Activated CD4-positive, alpha-beta T cell treated with anti-CD3 and anti-CD28 coated beads, Interleukin-2, amount 10 ng/mL, durations not matched to agents 24 days and 14 days (primary cell): ENCODE results near the gene HDAC9. TPM values are rescaled to one million over a fixed set of nuclear protein-coding genes. Genes with fewer than 3 reads are reported as not detected.

ENCODE experiments used
- DNase-seq: peaks from one replicate; pipeline ENCODE4 v3.0.0; 2022
- H3K27ac Mint-ChIP-seq: one replicate; pipeline ENCODE4 v1.8.0; 2022; ENCODE audit warnings: mild to moderate bottlenecking, mixed read lengths
- H3K27me3 Mint-ChIP-seq: one replicate; pipeline ENCODE4 v1.8.0; 2022; ENCODE audit warnings: mixed read lengths
- H3K36me3 Mint-ChIP-seq: one replicate; pipeline ENCODE4 v1.8.0; 2022; ENCODE audit warnings: low read depth, mild to moderate bottlenecking, mixed read lengths
- H3K4me1 Mint-ChIP-seq: one replicate; pipeline ENCODE4 v1.8.0; 2021; ENCODE audit warnings: mixed read lengths
- H3K4me3 Mint-ChIP-seq: one replicate; pipeline ENCODE4 v1.8.0; 2022; ENCODE audit warnings: mild to moderate bottlenecking, moderate library complexity, mixed read lengths
- H3K9me3 Mint-ChIP-seq: one replicate; pipeline ENCODE4 v1.8.0; 2021; ENCODE audit warnings: mixed read lengths
- intact Hi-C: fragments of 100-400 bp; cut with micrococcal nuclease; formaldehyde crosslinking; loops from one replicate; pipeline ENCODE4 v1.15.1; 2023
- total RNA-seq: library from RNA; stranded (reverse); gene quantifications from 2 replicates; pipeline ENCODE4 v1.2.3, GENCODE V29; 2022

The HDAC9 gene
- total RNA-seq, 1 donor from 2014 or later, result 3.0 TPM

- Mint-ChIP-seq H3K27ac (no peak overlapping the region), H3K27me3 (no peaks in the 10 kb centered on the region), H3K4me3 (no peak overlapping the region), H3K4me1 (no peaks in the 10 kb centered on the region), H3K9me3 (no peaks in the 10 kb centered on the region), H3K36me3 (no peaks in the 10 kb centered on the region)
- DNase-seq, result no peak
- intact Hi-C loops, result no loop called here
Observed at GRCh38 chr7:18755793-18756192, 260.2 kb downstream of the HDAC9 start.

- Mint-ChIP-seq H3K27ac (no peak overlapping the region), H3K9me3 (no peaks in the 10 kb centered on the region), H3K4me3 (no peak overlapping the region), H3K36me3 (no peaks in the 10 kb centered on the region), H3K27me3 (no peaks in the 10 kb centered on the region), H3K4me1 (no peaks in the 10 kb centered on the region)
- DNase-seq, result no peak
- intact Hi-C loops, result no loop called here
Observed at GRCh38 chr7:18756378-18757050, 261.0 kb downstream of the HDAC9 start.

- no peak for DNase-seq
- H3K4me1 Mint-ChIP-seq, result no peaks in the 10 kb centered on the region
- H3K36me3 Mint-ChIP-seq, result no peaks in the 10 kb centered on the region
- intact Hi-C loops, result no loop called here
- H3K9me3 Mint-ChIP-seq, result no peaks in the 10 kb centered on the region
- H3K4me3 Mint-ChIP-seq, result no peak overlapping the region
- H3K27me3 Mint-ChIP-seq, result no peaks in the 10 kb centered on the region
- no peak overlapping the region for H3K27ac Mint-ChIP-seq
Observed at GRCh38 chr7:18760046-18760445, 264.5 kb downstream of the HDAC9 start.

GRCh38 chr7:18760631-18761445 is 265.3 kb downstream of the HDAC9 start:
- no peaks in the 10 kb centered on the region for H3K36me3 Mint-ChIP-seq
- H3K9me3 Mint-ChIP-seq, result no peaks in the 10 kb centered on the region
- H3K4me3 Mint-ChIP-seq, result no peak overlapping the region
- intact Hi-C loops, result no loop called here
- H3K27me3 Mint-ChIP-seq, result no peaks in the 10 kb centered on the region
- DNase-seq, result no peak
- H3K27ac Mint-ChIP-seq, result no peak overlapping the region
- no peaks in the 10 kb centered on the region for H3K4me1 Mint-ChIP-seq

GRCh38 chr7:18762189-18762588 is 266.6 kb downstream of the HDAC9 start:
- DNase-seq, result no peak
- intact Hi-C loops, result no loop called here
- H3K27ac Mint-ChIP-seq, result no peak overlapping the region
- no peaks in the 10 kb centered on the region for H3K9me3 Mint-ChIP-seq
- H3K27me3 Mint-ChIP-seq, result no peaks in the 10 kb centered on the region
- no peak overlapping the region for H3K4me3 Mint-ChIP-seq
- H3K4me1 Mint-ChIP-seq, result no peaks in the 10 kb centered on the region
- no peaks in the 10 kb centered on the region for H3K36me3 Mint-ChIP-seq

- Mint-ChIP-seq H3K4me1 (no peaks in the 10 kb centered on the region), H3K36me3 (no peaks in the 10 kb centered on the region), H3K27ac (no peak overlapping the region), H3K4me3 (no peak overlapping the region), H3K9me3 (no peaks in the 10 kb centered on the region), H3K27me3 (no peaks in the 10 kb centered on the region)
- intact Hi-C loops, result no loop called here
- DNase-seq, result no peak
Observed at GRCh38 chr7:18768256-18768655, 272.7 kb downstream of the HDAC9 start.

- intact Hi-C loops, result no loop called here
- Mint-ChIP-seq H3K27ac (no peak overlapping the region), H3K9me3 (no peaks in the 10 kb centered on the region), H3K27me3 (no peaks in the 10 kb centered on the region), H3K36me3 (no peaks in the 10 kb centered on the region), H3K4me3 (no peak overlapping the region), H3K4me1 (no peaks in the 10 kb centered on the region)
- DNase-seq, result no peak
Observed at GRCh38 chr7:18770154-18770811, 274.7 kb downstream of the HDAC9 start.

- intact Hi-C loops, result no loop called here
- no peaks in the 10 kb centered on the region for H3K27me3 Mint-ChIP-seq
- H3K36me3 Mint-ChIP-seq, result no peaks in the 10 kb centered on the region
- H3K27ac Mint-ChIP-seq, result no peak overlapping the region
- H3K4me1 Mint-ChIP-seq, result no peaks in the 10 kb centered on the region
- no peaks in the 10 kb centered on the region for H3K9me3 Mint-ChIP-seq
- no peak for DNase-seq
- no peak overlapping the region for H3K4me3 Mint-ChIP-seq
Observed at GRCh38 chr7:18770822-18771221, 275.3 kb downstream of the HDAC9 start.

GRCh38 chr7:18771834-18772566 is 276.5 kb downstream of the HDAC9 start:
- H3K27me3 Mint-ChIP-seq, result no peaks in the 10 kb centered on the region
- no peaks in the 10 kb centered on the region for H3K9me3 Mint-ChIP-seq
- DNase-seq, result no peak
- no peaks in the 10 kb centered on the region for H3K36me3 Mint-ChIP-seq
- H3K4me1 Mint-ChIP-seq, result no peaks in the 10 kb centered on the region
- no peak overlapping the region for H3K27ac Mint-ChIP-seq
- intact Hi-C loops, result no loop called here
- no peak overlapping the region for H3K4me3 Mint-ChIP-seq

- H3K36me3 Mint-ChIP-seq, result no peaks in the 10 kb centered on the region
- no peaks in the 10 kb centered on the region for H3K4me1 Mint-ChIP-seq
- intact Hi-C loops, result no loop called here
- H3K27ac Mint-ChIP-seq, result no peak overlapping the region
- no peak for DNase-seq
- H3K4me3 Mint-ChIP-seq, result no peak overlapping the region
- H3K27me3 Mint-ChIP-seq, result no peaks in the 10 kb centered on the region
- H3K9me3 Mint-ChIP-seq, result no peaks in the 10 kb centered on the region
Observed at GRCh38 chr7:18772567-18772965, 277.0 kb downstream of the HDAC9 start.

GRCh38 chr7:18777314-18777713 is 281.8 kb downstream of the HDAC9 start:
- Mint-ChIP-seq H3K27ac (no peak overlapping the region), H3K9me3 (no peaks in the 10 kb centered on the region), H3K36me3 (no peaks in the 10 kb centered on the region), H3K4me3 (no peak overlapping the region), H3K27me3 (no peaks in the 10 kb centered on the region), H3K4me1 (no peaks in the 10 kb centered on the region)
- no peak for DNase-seq
- intact Hi-C loops, result no loop called here

- no peak for DNase-seq
- Mint-ChIP-seq H3K9me3 (no peaks in the 10 kb centered on the region), H3K27me3 (no peaks in the 10 kb centered on the region), H3K4me3 (no peak overlapping the region), H3K27ac (no peak overlapping the region), H3K36me3 (no peaks in the 10 kb centered on the region), H3K4me1 (no peaks in the 10 kb centered on the region)
- intact Hi-C loops, result no loop called here
Observed at GRCh38 chr7:18778594-18778993, 283.0 kb downstream of the HDAC9 start.

- Mint-ChIP-seq H3K4me1 (no peaks in the 10 kb centered on the region), H3K9me3 (no peaks in the 10 kb centered on the region), H3K27ac (no peak overlapping the region), H3K4me3 (no peak overlapping the region), H3K27me3 (no peaks in the 10 kb centered on the region), H3K36me3 (no peaks in the 10 kb centered on the region)
- no peak for DNase-seq
- intact Hi-C loops, result no loop called here
Observed at GRCh38 chr7:18780266-18780665, 284.7 kb downstream of the HDAC9 start.

GRCh38 chr7:18780938-18781337 is 285.4 kb downstream of the HDAC9 start:
- intact Hi-C loops, result no loop called here
- no peaks in the 10 kb centered on the region for H3K9me3 Mint-ChIP-seq
- H3K27me3 Mint-ChIP-seq, result no peaks in the 10 kb centered on the region
- H3K27ac Mint-ChIP-seq, result no peak overlapping the region
- no peak overlapping the region for H3K4me3 Mint-ChIP-seq
- no peaks in the 10 kb centered on the region for H3K36me3 Mint-ChIP-seq
- H3K4me1 Mint-ChIP-seq, result no peaks in the 10 kb centered on the region
- no peak for DNase-seq
